PC-3 (cell line): Measurements from ENCODE around the gene LDHD. TPM values are rescaled to one million over a fixed set of nuclear protein-coding genes. Genes with fewer than 3 reads are reported as not detected.

Source experiments
- ATAC-seq: fragments of 200-7000 bp; cut with Tn5 transposase; 2 replicates; pipeline ENCODE4 v1.9.1; 2020; ENCODE audit warnings: mild to moderate bottlenecking, moderate library complexity
- BruUV-seq: library from RNA; stranded (reverse); fragments of 400-500 nt; replicated peaks from 2 replicates; lab custom pipeline; 2021; lab: Mats Ljungman, UMichigan
- CTCF ChIA-PET: fragments of 300-600 bp; sonication (Branson Sonifier 250); formaldehyde crosslinking; loops from one replicate; lab custom pipeline; 2022; ENCODE audit warnings: antibody characterized with exemption; lab: Charles Lee
- POLR2A ChIA-PET: fragments of 300-600 bp; sonication (Branson Sonifier 250); formaldehyde crosslinking; loops from one replicate; lab custom pipeline; 2022; ENCODE audit warnings: antibody characterized with exemption; ENCODE audit not compliant: unreplicated experiment; lab: Charles Lee
- DNase-seq: peaks from one replicate; pipeline ENCODE4 v3.0.0-alpha.2; 2015
- H2AFZ ChIP-seq: fragments of 300-600 bp; sonication (generic); 2 replicates; pipeline ENCODE4 v1.6.0; 2016; ENCODE audit warnings: antibody characterized with exemption, low read length
- H3F3A ChIP-seq: fragments of 300-600 bp; sonication (generic); one replicate; pipeline ENCODE4 v1.6.0; 2017; ENCODE audit warnings: antibody characterized with exemption, low read length, control low read depth, mild to moderate bottlenecking; ENCODE audit not compliant: unreplicated experiment
- H3K27ac ChIP-seq: fragments of 300-600 bp; sonication (generic); 2 replicates; pipeline ENCODE4 v1.5.1; 2016; ENCODE audit warnings: mild to moderate bottlenecking, low read length
- H3K27me3 ChIP-seq: fragments of 300-600 bp; sonication (generic); 2 replicates; pipeline ENCODE4 v1.6.1; 2016; ENCODE audit warnings: low read length, mixed read lengths
- H3K36me3 ChIP-seq: fragments of 300-600 bp; sonication (generic); 2 replicates; pipeline ENCODE4 v1.6.1; 2016; ENCODE audit warnings: low read depth, mixed run types, low read length, mixed read lengths
- H3K4me1 ChIP-seq: fragments of 300-600 bp; sonication (generic); 2 replicates; pipeline ENCODE4 v1.5.1; 2016; ENCODE audit warnings: low read length; ENCODE audit not compliant: insufficient read depth
- H3K4me2 ChIP-seq: fragments of 300-600 bp; sonication (generic); 2 replicates; pipeline ENCODE4 v1.6.0; 2016; ENCODE audit warnings: low read length
- H3K4me3 ChIP-seq: fragments of 300-600 bp; sonication (generic); 2 replicates; pipeline ENCODE4 v1.5.1; 2016; ENCODE audit warnings: mild to moderate bottlenecking, low read length, mixed read lengths
- H3K79me2 ChIP-seq: fragments of 300-600 bp; sonication (generic); 2 replicates; pipeline ENCODE4 v1.6.1; 2017; ENCODE audit warnings: low read length, mixed read lengths
- H3K9ac ChIP-seq: fragments of 300-600 bp; sonication (generic); 2 replicates; pipeline ENCODE4 v1.6.0; 2016; ENCODE audit warnings: mild to moderate bottlenecking, low read length
- H3K9me2 ChIP-seq: fragments of 300-600 bp; sonication (generic); replicated peaks from 2 replicates; pipeline ENCODE4 v1.6.1; 2016; ENCODE audit warnings: mixed run types, low read length, mixed read lengths
- H3K9me3 ChIP-seq: fragments of 300-600 bp; sonication (generic); 2 replicates; pipeline ENCODE4 v1.6.1; 2016; ENCODE audit warnings: low read length, mixed read lengths
- H4K20me1 ChIP-seq: fragments of 300-600 bp; sonication (generic); 2 replicates; pipeline ENCODE4 v1.6.1; 2016; ENCODE audit warnings: low read length, mixed read lengths
- CTCF ChIP-seq: fragments of 300-600 bp; sonication (generic); conservative IDR thresholded peaks from 2 replicates; pipeline ENCODE4 v1.5.1; 2017; ENCODE audit warnings: antibody characterized with exemption, low read depth, mild to moderate bottlenecking, low read length
- EZH2 ChIP-seq: fragments of 300-600 bp; sonication (generic); IDR thresholded peaks from one replicate; pipeline ENCODE4 v1.6.1; 2017; ENCODE audit warnings: antibody characterized with exemption, mild to moderate bottlenecking, low read length; ENCODE audit not compliant: unreplicated experiment
- EZH2phosphoT487 ChIP-seq: fragments of 300-600 bp; sonication (generic); IDR thresholded peaks from 2 replicates; pipeline ENCODE4 v1.6.1; 2018; ENCODE audit warnings: mild to moderate bottlenecking, antibody characterized with exemption, low read length, borderline replicate concordance
- intact Hi-C: fragments of 100-400 bp; cut with micrococcal nuclease; formaldehyde crosslinking; loops from 2 replicates; pipeline ENCODE4 v1.9.0; 2023
- total RNA-seq: library from RNA; depleted of rRNA; stranded (reverse); fragments of >200 nt; gene quantifications from 2 replicates; pipeline ENCODE4 v1.2.3, GENCODE V29; 2014

LDHD gene
- total RNA-seq, 1 experiment from 2014 or later: 3.1 TPM

- H3K79me2 ChIP-seq: peaks cover 82% of the 10 kb centered on the region
- no peak for DNase-seq
- H2AFZ ChIP-seq: no peak overlapping the region
- H3K36me3 ChIP-seq: no peaks in the 10 kb centered on the region
- CTCF ChIA-PET: no interaction called here
- no peaks in the 10 kb centered on the region for H3K9me3 ChIP-seq
- peaks cover 14% of the 10 kb centered on the region for H3K4me1 ChIP-seq
- no TSS peak for BruUV-seq
- POLR2A ChIA-PET: no interaction called here
- no peak overlapping the region for H3K9ac ChIP-seq
- no peak overlapping the region for H3K4me2 ChIP-seq
- TF ChIP-seq CTCF: no peak
- no peak for TF ChIP-seq EZH2
- TF ChIP-seq EZH2phosphoT487: no peak
- no peaks in the 10 kb centered on the region for H3K27me3 ChIP-seq
- no peak for ATAC-seq
- intact Hi-C loops: no loop called here
- H3F3A ChIP-seq: no peaks in the 10 kb centered on the region
- H3K9me2 ChIP-seq: no peaks in the 10 kb centered on the region
- H4K20me1 ChIP-seq: no peaks in the 10 kb centered on the region
- no peak overlapping the region for H3K4me3 ChIP-seq
- no peak overlapping the region for H3K27ac ChIP-seq
These were observed 42.9 kb downstream of the LDHD start for GRCh38 chr16:75073545-75074303.

- Histone ChIP-seq H4K20me1 (no peaks in the 10 kb centered on the region), H3K27ac (no peak overlapping the region), H3K9me3 (no peaks in the 10 kb centered on the region), H3K9ac (no peak overlapping the region), H3F3A (no peaks in the 10 kb centered on the region), H3K4me2 (no peak overlapping the region), H3K9me2 (no peaks in the 10 kb centered on the region), H2AFZ (no peak overlapping the region), H3K36me3 (no peaks in the 10 kb centered on the region), H3K79me2 (peaks cover 85% of the 10 kb centered on the region), H3K27me3 (no peaks in the 10 kb centered on the region), H3K4me1 (peaks cover 14% of the 10 kb centered on the region), H3K4me3 (no peak overlapping the region)
- DNase-seq: no peak
- CTCF ChIA-PET: interaction anchor here (0.5 kb wide), 1 partner anchor 185 kb away, joined by 3 read pairs; no protein-coding TSS in a partner anchor
- POLR2A ChIA-PET: no interaction called here
- intact Hi-C loops: no loop called here
- ATAC-seq: no peak
- BruUV-seq: no TSS peak
- TF ChIP-seq CTCF (no peak), EZH2phosphoT487 (no peak), EZH2 (no peak)
These were observed 44.2 kb downstream of the LDHD start for GRCh38 chr16:75072239-75072947.

GRCh38 chr16:75071621-75072020, 45.0 kb downstream of the LDHD start:
- H3K9me2 ChIP-seq: no peaks in the 10 kb centered on the region
- peaks cover 89% of the 10 kb centered on the region for H3K79me2 ChIP-seq
- no peak overlapping the region for H3K27ac ChIP-seq
- no peak overlapping the region for H3K4me2 ChIP-seq
- no peaks in the 10 kb centered on the region for H3K36me3 ChIP-seq
- peaks cover 14% of the 10 kb centered on the region for H3K4me1 ChIP-seq
- ATAC-seq (no peak), DNase-seq (no peak)
- no peaks in the 10 kb centered on the region for H4K20me1 ChIP-seq
- BruUV-seq: no TSS peak
- POLR2A ChIA-PET: no interaction called here
- no peaks in the 10 kb centered on the region for H3K9me3 ChIP-seq
- no peak overlapping the region for H3K4me3 ChIP-seq
- H2AFZ ChIP-seq: no peak overlapping the region
- intact Hi-C loops: no loop called here
- CTCF ChIA-PET: no interaction called here
- H3K27me3 ChIP-seq: no peaks in the 10 kb centered on the region
- H3F3A ChIP-seq: no peaks in the 10 kb centered on the region
- no peak for TF ChIP-seq EZH2phosphoT487
- no peak for TF ChIP-seq CTCF
- no peak for TF ChIP-seq EZH2
- no peak overlapping the region for H3K9ac ChIP-seq
